ENCODE measurements around the gene B3GLCT. TPM values are rescaled to one million over a fixed set of nuclear protein-coding genes. Genes with fewer than 3 reads are reported as not detected.

B3GLCT gene
- total and polyA plus RNA-seq, 8 donors = 1.5 to 3.4 (median 2.0) TPM

DNA sequence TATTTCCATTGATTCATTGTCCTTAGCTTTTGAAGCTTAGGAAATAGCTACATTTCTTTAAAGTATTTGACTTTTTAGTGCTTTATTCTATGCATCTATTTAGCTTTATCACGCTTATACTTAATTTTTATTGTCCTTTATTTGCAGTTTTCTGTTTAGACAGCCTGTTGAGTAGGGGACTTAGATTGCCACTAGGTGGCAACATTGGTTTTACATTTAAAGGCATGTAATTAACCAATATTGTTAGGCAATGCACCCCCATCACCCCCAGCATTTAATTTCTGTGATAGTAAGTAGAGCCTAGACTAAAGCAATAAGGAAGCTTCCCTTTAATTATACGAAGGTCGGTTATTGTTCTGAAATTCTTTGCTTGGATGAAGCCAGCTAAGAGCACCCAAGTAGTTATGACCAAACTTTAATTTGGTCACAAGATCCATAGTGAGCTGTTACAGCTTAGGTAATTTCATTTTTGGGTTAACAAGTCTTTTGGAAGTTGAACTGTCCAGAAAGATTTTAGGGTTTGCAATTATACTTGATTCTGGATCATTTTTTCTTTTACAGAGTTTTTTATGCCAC, 36.5 kb downstream of the B3GLCT start:
- intact Hi-C loops (cut with DNase I) = loop anchor here in 2 of 3 donors (10.0 kb wide), 2 partner anchors 189 to 509 kb away; no protein-coding TSS in a partner anchor
- whole genome bisulfite sequencing, 2 donors = 31 to 36% methylated on average over 3 of the region's 3 CpGs
- Histone ChIP-seq H3K36me3 (no peaks in the 10 kb centered on the region), H3K9me3 (no peaks in the 10 kb centered on the region), H3K27me3 (no peaks in the 10 kb centered on the region), H3K27ac (no peak overlapping the region), H3K4me1 (no peaks in the 10 kb centered on the region), H3K4me3 (no peak overlapping the region)
- FAIRE-seq (no peak), ATAC-seq (peak in 3 of 4 donors; percentile 44 to 55 (median 44)), DNase-seq (no peak)
- TF ChIP-seq, protein P1, sequence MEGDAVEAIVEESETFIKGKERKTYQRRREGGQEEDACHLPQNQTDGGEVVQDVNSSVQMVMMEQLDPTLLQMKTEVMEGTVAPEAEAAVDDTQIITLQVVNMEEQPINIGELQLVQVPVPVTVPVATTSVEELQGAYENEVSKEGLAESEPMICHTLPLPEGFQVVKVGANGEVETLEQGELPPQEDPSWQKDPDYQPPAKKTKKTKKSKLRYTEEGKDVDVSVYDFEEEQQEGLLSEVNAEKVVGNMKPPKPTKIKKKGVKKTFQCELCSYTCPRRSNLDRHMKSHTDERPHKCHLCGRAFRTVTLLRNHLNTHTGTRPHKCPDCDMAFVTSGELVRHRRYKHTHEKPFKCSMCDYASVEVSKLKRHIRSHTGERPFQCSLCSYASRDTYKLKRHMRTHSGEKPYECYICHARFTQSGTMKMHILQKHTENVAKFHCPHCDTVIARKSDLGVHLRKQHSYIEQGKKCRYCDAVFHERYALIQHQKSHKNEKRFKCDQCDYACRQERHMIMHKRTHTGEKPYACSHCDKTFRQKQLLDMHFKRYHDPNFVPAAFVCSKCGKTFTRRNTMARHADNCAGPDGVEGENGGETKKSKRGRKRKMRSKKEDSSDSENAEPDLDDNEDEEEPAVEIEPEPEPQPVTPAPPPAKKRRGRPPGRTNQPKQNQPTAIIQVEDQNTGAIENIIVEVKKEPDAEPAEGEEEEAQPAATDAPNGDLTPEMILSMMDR (IDR thresholded peaks at IDR 0.05) = peak in 3 of 4 donors; percentile 33 to 47 (median 37)

DNA sequence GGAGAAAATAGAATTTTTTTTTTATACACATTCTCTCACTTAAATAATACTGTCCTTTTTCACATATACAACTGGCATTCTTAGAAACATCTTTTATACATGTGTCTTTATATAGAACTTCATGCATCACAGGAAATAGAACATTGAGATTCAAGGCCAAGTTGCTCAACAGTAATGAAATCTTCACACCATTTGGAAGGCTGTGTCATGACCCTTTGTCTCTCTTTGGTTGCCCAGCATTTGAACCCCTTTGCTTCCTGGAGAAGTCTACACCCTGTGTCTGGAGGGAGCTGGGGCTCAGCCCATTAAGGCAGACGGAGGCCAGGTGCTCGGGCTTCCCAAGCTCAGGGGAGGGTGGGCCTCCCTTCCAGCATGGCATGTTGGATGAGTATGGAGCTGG, 41.1 kb downstream of the B3GLCT start:
- no peak for ATAC-seq
- H3K9me3 ChIP-seq = no peaks in the 10 kb centered on the region
- intact Hi-C loops (cut with DNase I) = no loop called here
- WGBS, 2 donors = 94 to 96% methylated on average over 2 of the region's 2 CpGs
- H3K27me3 ChIP-seq = no peaks in the 10 kb centered on the region
- no peaks in the 10 kb centered on the region for H3K4me1 ChIP-seq
- no peak overlapping the region for H3K27ac ChIP-seq
- TF ChIP-seq, protein P1 (IDR thresholded peaks at IDR 0.05) = no peak
- DNase-seq = no peak
- no peak for FAIRE-seq
- H3K36me3 ChIP-seq = no peaks in the 10 kb centered on the region
- H3K4me3 ChIP-seq = no peak overlapping the region

DNA sequence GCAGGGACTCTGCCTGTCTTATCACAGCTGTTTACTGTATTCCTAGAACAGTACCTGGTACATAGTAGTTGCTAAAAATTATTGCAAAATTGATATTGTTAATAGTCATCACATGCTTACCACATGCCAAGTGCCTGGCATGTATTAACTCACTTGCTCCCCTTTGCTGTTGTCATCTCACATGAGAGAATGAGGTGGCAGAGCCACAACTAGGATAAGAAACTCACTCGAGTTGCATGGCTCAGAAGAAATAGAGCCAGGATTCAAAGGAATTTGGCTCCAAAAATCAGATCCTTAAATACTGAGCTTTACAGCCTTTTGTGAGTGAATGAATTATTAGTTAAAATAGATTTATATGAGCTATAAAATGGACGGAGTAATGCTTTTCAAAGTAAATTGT, 42.6 kb downstream of the B3GLCT start:
- DNase-seq (no peak), FAIRE-seq (no peak), ATAC-seq (no peak)
- 57 to 61% methylated on average over 2 of the region's 2 CpGs for WGBS, 2 donors
- H3K36me3 ChIP-seq = no peaks in the 10 kb centered on the region
- H3K9me3 ChIP-seq = no peaks in the 10 kb centered on the region
- no peak overlapping the region for H3K27ac ChIP-seq
- no peak overlapping the region for H3K4me3 ChIP-seq
- no peaks in the 10 kb centered on the region for H3K27me3 ChIP-seq
- intact Hi-C loops (cut with DNase I) = no loop called here
- no peaks in the 10 kb centered on the region for H3K4me1 ChIP-seq
- TF ChIP-seq, protein P1 (IDR thresholded peaks at IDR 0.05) = no peak

DNA sequence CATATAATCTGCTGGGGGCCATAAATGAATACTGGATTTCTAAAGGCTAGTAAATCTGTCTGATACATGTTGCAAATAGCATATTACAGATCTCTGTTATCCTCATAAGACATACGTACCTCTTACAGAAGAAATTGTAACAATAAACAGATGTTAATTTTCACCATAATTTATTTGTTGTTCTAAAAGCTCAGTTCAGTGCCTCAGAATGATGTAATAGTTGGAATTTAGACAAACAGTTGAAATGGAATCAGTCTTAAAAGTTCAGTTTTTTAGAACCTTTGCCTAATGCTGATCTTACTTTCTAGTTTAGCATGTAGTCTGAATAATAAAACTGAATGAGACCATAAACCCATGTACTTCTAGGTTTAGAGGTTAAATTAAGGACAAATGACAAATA, 43.1 kb downstream of the B3GLCT start:
- FAIRE-seq (no peak), ATAC-seq (no peak)

More for the DNA sequence above, 43.1 kb downstream of the B3GLCT start:
- 71 to 72% methylated on average over 1 of the region's 1 CpG for whole genome bisulfite sequencing, 2 donors
- TF ChIP-seq, protein P1 (IDR thresholded peaks at IDR 0.05) = no peak
- Histone ChIP-seq H3K4me3 (no peak overlapping the region), H3K4me1 (no peaks in the 10 kb centered on the region), H3K9me3 (no peaks in the 10 kb centered on the region), H3K27me3 (no peaks in the 10 kb centered on the region), H3K36me3 (no peaks in the 10 kb centered on the region), H3K27ac (no peak overlapping the region)
- DNase-seq = no peak
- intact Hi-C loops (cut with DNase I) = no loop called here

All from pancreas (tissue), 10 donors.